HepG2 (cell line): Measurements from ENCODE around the gene EXOC7. TPM values are rescaled to one million over a fixed set of nuclear protein-coding genes. Genes with fewer than 3 reads are reported as not detected.

Source experiments
- BCL6 ChIP-seq: IDR thresholded peaks from 2 replicates; pipeline ENCODE4 v1.6.1; 2016; ENCODE audit warnings: missing genetic modification reagents, missing compliant biosample characterization
- EEA1 ChIP-seq: sonication (generic); formaldehyde crosslinking; IDR thresholded peaks from 2 replicates; pipeline ENCODE4 v1.5.1; 2020; ENCODE audit warnings: mild to moderate bottlenecking, missing genetic modification reagents, borderline replicate concordance
- FOXA1 ChIP-seq, 2 experiments: fragments of 450-650 bp in 1 of 2; sonication (generic) in 1 of 2; formaldehyde crosslinking in 1 of 2; IDR thresholded peaks; 2 replicates each; pipeline versions ENCODE4 v1.4.0 to v1.6.1; 2016 to 2020; ENCODE audit warnings: missing genetic modification reagents in 1 of 2
- HNF1B ChIP-seq: sonication (generic); formaldehyde crosslinking; IDR thresholded peaks from 2 replicates; pipeline ENCODE4 v1.5.1; 2020; ENCODE audit warnings: mild to moderate bottlenecking, moderate library complexity, missing genetic modification reagents
- ISL2 ChIP-seq: sonication (generic); formaldehyde crosslinking; IDR thresholded peaks from 2 replicates; pipeline ENCODE4 v1.5.0; 2020; ENCODE audit warnings: missing genetic modification reagents
- MATR3 ChIP-seq: sonication (generic); formaldehyde crosslinking; IDR thresholded peaks from 2 replicates; pipeline ENCODE4 v1.4.0; 2020; ENCODE audit warnings: missing genetic modification reagents
- MYC ChIP-seq: sonication (generic); formaldehyde crosslinking; IDR thresholded peaks from 2 replicates; pipeline ENCODE4 v1.9.0; 2021; ENCODE audit warnings: missing genetic modification reagents, borderline replicate concordance
- NFIC ChIP-seq: IDR thresholded peaks from 2 replicates; pipeline ENCODE4 v1.6.1; 2012; ENCODE audit warnings: mild to moderate bottlenecking, low read length, inconsistent platforms
- PHF21A ChIP-seq: sonication (generic); formaldehyde crosslinking; IDR thresholded peaks from 2 replicates; pipeline ENCODE4 v1.5.0; 2020; ENCODE audit warnings: mild to moderate bottlenecking, missing genetic modification reagents
- TMF1 ChIP-seq: sonication (generic); formaldehyde crosslinking; IDR thresholded peaks from 2 replicates; pipeline ENCODE4 v1.8.1; 2022; ENCODE audit warnings: low read depth, missing genetic modification reagents
- ZFAT ChIP-seq: sonication (generic); formaldehyde crosslinking; conservative IDR thresholded peaks from 2 replicates; pipeline ENCODE4 v1.8.1; 2023; ENCODE audit warnings: missing genetic modification reagents, inconsistent platforms
- ZHX2 ChIP-seq, 2 experiments: sonication (generic) in 1 of 2; formaldehyde crosslinking in 1 of 2; IDR thresholded peaks; 2 replicates each; pipeline versions ENCODE4 v1.6.1 to v1.9.0; 2014 to 2022; ENCODE audit warnings: antibody characterized with exemption in 1 of 2, borderline replicate concordance in 1 of 2, inconsistent platforms in 1 of 2, low read depth in 1 of 2, missing genetic modification reagents in 1 of 2
- ZNF235 ChIP-seq: sonication (generic); formaldehyde crosslinking; IDR thresholded peaks from 2 replicates; pipeline ENCODE4 v1.8.1; 2023; ENCODE audit warnings: mild to moderate bottlenecking, missing genetic modification reagents, borderline replicate concordance
- ZNF260 ChIP-seq: sonication (generic); formaldehyde crosslinking; IDR thresholded peaks from 2 replicates; pipeline ENCODE4 v1.4.0; 2020; ENCODE audit warnings: missing genetic modification reagents, low read depth, mild to moderate bottlenecking, borderline replicate concordance
- ZNF501 ChIP-seq: sonication (generic); formaldehyde crosslinking; IDR thresholded peaks from 2 replicates; pipeline ENCODE4 v1.5.1; 2020; ENCODE audit warnings: mild to moderate bottlenecking, moderate library complexity, missing genetic modification reagents
- ZNF513 ChIP-seq: sonication (generic); formaldehyde crosslinking; conservative IDR thresholded peaks from 2 replicates; pipeline ENCODE4 v1.5.0; 2020; ENCODE audit warnings: missing genetic modification reagents
- ZNF644 ChIP-seq: IDR thresholded peaks from 2 replicates; pipeline ENCODE4 v1.6.1; 2016; ENCODE audit warnings: low read depth
- ZNF747 ChIP-seq: sonication (generic); formaldehyde crosslinking; IDR thresholded peaks from 2 replicates; pipeline ENCODE4 v1.8.1; 2023; ENCODE audit warnings: missing genetic modification reagents, mild to moderate bottlenecking, borderline replicate concordance
- ZNF850 ChIP-seq: sonication (generic); formaldehyde crosslinking; conservative IDR thresholded peaks from 2 replicates; pipeline ENCODE4 v1.9.0; 2021; ENCODE audit warnings: mild to moderate bottlenecking, missing genetic modification reagents
- polyA plus RNA-seq, 8 experiments: library from polyadenylated mRNA; depleted of rRNA in 3 of 8; stranded (reverse) in 7 of 8; unstranded in 1 of 8; fragments of >200 nt; fragmentation: Illumina TruSeq in 4 of 8; extraction: Trizol in 4 of 8; gene quantifications; 2 replicates each; pipeline versions ENCODE4 v1.2.1 to v1.2.3, GENCODE V29; 2011 to 2016; ENCODE audit warnings: low read depth in 4 of 8, missing spikeins in 1 of 8, mixed read lengths in 1 of 8; ENCODE audit not compliant: insufficient read depth in 1 of 8
- total RNA-seq, 5 experiments: library from RNA; depleted of rRNA; stranded (reverse); fragments of >200 nt; fragmentation: Illumina TruSeq; extraction: Trizol; gene quantifications; 2 replicates each; pipeline ENCODE4 v1.2.3, GENCODE V29; 2016; ENCODE audit warnings: low read depth in 1 of 5

The EXOC7 gene
- total and polyA plus RNA-seq, 2 of the 13 experiments (the other 11 are each of a cell fraction or from before 2014, with no cell fraction given) = 86.9 to 116 TPM

- TF ChIP-seq ZHX2 (IDR thresholded peaks at IDR 0.05; ENCODE audit: low read depth) = no peak
- no peak for TF ChIP-seq ZHX2 (CRISPR knock-in tag; IDR thresholded peaks at IDR 0.05; ENCODE audit: borderline replicate concordance)
- TF ChIP-seq ZNF501 = peak; percentile 46; the same call in 1 of the 2 replicates
- TF ChIP-seq MYC (CRISPR knock-in tag) = peak; percentile 21; the same call in 1 of the 2 replicates
- TF ChIP-seq ZNF747 = peak; percentile 89; the same call in 1 of the 2 replicates
- TF ChIP-seq ZNF235 (CRISPR knock-in tag) = peak; percentile 13; the same call in 1 of the 2 replicates
- TF ChIP-seq ZFAT (CRISPR knock-in tag) = no peak
- peak; percentile 57 for TF ChIP-seq HNF1B (CRISPR knock-in tag)
- TF ChIP-seq ISL2 (CRISPR knock-in tag) = no peak
- no peak for TF ChIP-seq FOXA1 (IDR thresholded peaks at IDR 0.05)
- TF ChIP-seq FOXA1 (CRISPR knock-in tag; IDR thresholded peaks at IDR 0.05) = no peak
- TF ChIP-seq ZNF260 = no peak
- peak; percentile 13; the same call in 1 of the 2 replicates for TF ChIP-seq TMF1
- peak; percentile 68; the same call in 1 of the 2 replicates for TF ChIP-seq BCL6
- TF ChIP-seq MATR3 (CRISPR knock-in tag) = no peak
- peak; percentile 84; the same call in 1 of the 2 replicates for TF ChIP-seq ZNF850 (CRISPR knock-in tag)
- no peak for TF ChIP-seq ZNF513
- TF ChIP-seq ZNF644 = no peak
- peak; percentile 94 for TF ChIP-seq PHF21A
- no peak for TF ChIP-seq NFIC
- no peak for TF ChIP-seq EEA1 (CRISPR knock-in tag)
These were observed 16.1 kb upstream of the EXOC7 start (continued) for GRCh38 chr17:76119409-76120371.
